Neural progenitor cell (in vitro differentiated cells): Measurements from ENCODE around the gene CBX1. TPM values are rescaled to one million over a fixed set of nuclear protein-coding genes. Genes with fewer than 3 reads are reported as not detected.

Experiments
- DNase-seq: peaks from one replicate; pipeline ENCODE4 v3.0.0-alpha.2; 2016; ENCODE audit warnings: low spot score
- H2AFZ ChIP-seq: fragments of 200-600 bp; sonication (generic); replicated peaks from 2 replicates; pipeline ENCODE4 v1.6.1; 2016; ENCODE audit warnings: antibody characterized with exemption
- H3F3A ChIP-seq: fragments of 200-600 bp; sonication (generic); 2 replicates; pipeline ENCODE4 v1.6.1; 2016; ENCODE audit warnings: antibody characterized with exemption, low read depth
- H3K27ac ChIP-seq: fragments of 200-600 bp; sonication (generic); 2 replicates; pipeline ENCODE4 v1.5.1; 2016; ENCODE audit warnings: mild to moderate bottlenecking
- H3K27me3 ChIP-seq: fragments of 200-600 bp; sonication (generic); 2 replicates; pipeline ENCODE4 v1.6.1; 2016; ENCODE audit warnings: mild to moderate bottlenecking, moderate library complexity
- H3K36me3 ChIP-seq: fragments of 200-600 bp; sonication (generic); 2 replicates; pipeline ENCODE4 v1.5.1; 2016
- H3K4me1 ChIP-seq: fragments of 200-600 bp; sonication (generic); 2 replicates; pipeline ENCODE4 v1.6.1; 2016; ENCODE audit warnings: mixed run types
- H3K4me2 ChIP-seq: fragments of 200-600 bp; sonication (generic); 2 replicates; pipeline ENCODE4 v1.6.1; 2016
- H3K4me3 ChIP-seq: fragments of 200-600 bp; sonication (generic); 2 replicates; pipeline ENCODE4 v1.5.1; 2016
- H3K79me2 ChIP-seq: fragments of 200-600 bp; sonication (generic); 2 replicates; pipeline ENCODE4 v1.6.1; 2016; ENCODE audit warnings: low read depth
- H3K9ac ChIP-seq: fragments of 200-600 bp; sonication (generic); 2 replicates; pipeline ENCODE4 v1.6.1; 2016
- H3K9me3 ChIP-seq: fragments of 200-600 bp; sonication (generic); 2 replicates; pipeline ENCODE4 v1.5.1; 2016; ENCODE audit warnings: low read depth
- H4K20me1 ChIP-seq: fragments of 200-600 bp; sonication (generic); 2 replicates; pipeline ENCODE4 v1.6.1; 2016; ENCODE audit warnings: low read depth
- H3K27ac Mint-ChIP-seq: 3 replicates; pipeline ENCODE4 v1.8.0; 2021; ENCODE audit warnings: mixed read lengths
- H3K27me3 Mint-ChIP-seq: 2 replicates; pipeline ENCODE4 v1.8.0; 2022; ENCODE audit warnings: low read depth, mild to moderate bottlenecking, inconsistent platforms, moderate library complexity, mixed read lengths; ENCODE audit not compliant: insufficient read depth
- H3K36me3 Mint-ChIP-seq: 3 replicates; pipeline ENCODE4 v1.8.0; 2021; ENCODE audit warnings: mixed read lengths
- H3K4me1 Mint-ChIP-seq: 3 replicates; pipeline ENCODE4 v1.8.0; 2021; ENCODE audit warnings: mixed read lengths
- H3K4me3 Mint-ChIP-seq: 3 replicates; pipeline ENCODE4 v1.8.0; 2021; ENCODE audit warnings: mild to moderate bottlenecking, moderate library complexity, mixed read lengths
- H3K9me3 Mint-ChIP-seq: 3 replicates; pipeline ENCODE4 v1.8.0; 2020; ENCODE audit warnings: mixed read lengths
- CTCF ChIP-seq: fragments of 200-600 bp; sonication (generic); IDR thresholded peaks from 2 replicates; pipeline ENCODE4 v1.5.1; 2017; ENCODE audit warnings: antibody characterized with exemption, mild to moderate bottlenecking
- EZH2 ChIP-seq: fragments of 200-600 bp; sonication (generic); IDR thresholded peaks from 2 replicates; pipeline ENCODE4 v1.6.1; 2017; ENCODE audit warnings: antibody characterized with exemption, mild to moderate bottlenecking, moderate library complexity
- EZH2phosphoT487 ChIP-seq: fragments of 200-600 bp; sonication (generic); IDR thresholded peaks from 2 replicates; pipeline ENCODE4 v1.6.1; 2017; ENCODE audit warnings: antibody characterized with exemption
- total RNA-seq: library from RNA; depleted of rRNA; stranded (reverse); fragments of >200 nt; gene quantifications from 2 replicates; pipeline ENCODE4 v1.2.3, GENCODE V29; 2015; ENCODE audit warnings: low replicate concordance

CBX1 gene
- total RNA-seq, 1 donor from 2014 or later, result 208 TPM

DNA sequence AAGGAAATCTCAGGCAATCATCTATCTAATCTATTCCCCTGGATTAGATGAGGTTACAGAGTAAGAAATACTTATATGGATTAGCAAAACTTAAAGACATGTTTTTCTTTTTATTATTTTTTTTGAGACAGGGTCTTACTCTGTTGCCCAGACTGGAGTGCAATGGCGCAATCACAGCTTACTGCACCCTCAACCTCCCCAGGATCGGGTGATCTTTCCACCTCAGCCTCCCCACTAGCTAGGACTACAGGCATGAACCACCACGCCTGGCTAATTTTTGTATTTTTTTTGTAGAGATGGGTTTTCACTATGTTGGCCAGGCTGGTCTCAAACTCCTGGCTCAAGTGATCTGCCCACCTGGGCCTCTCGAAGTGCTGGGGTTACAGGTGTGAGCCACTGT lies 56.4 kb downstream of the CBX1 start:
- no peaks in the 10 kb centered on the region for H3K36me3 ChIP-seq
- H3K4me1 ChIP-seq, result peaks cover 13% of the 10 kb centered on the region
- no peak overlapping the region for H3K9ac ChIP-seq
- H3K27me3 Mint-ChIP-seq, result no peaks in the 10 kb centered on the region
- peaks cover 28% of the 10 kb centered on the region for H3K4me1 Mint-ChIP-seq
- peaks cover 5% of the 10 kb centered on the region for H3K36me3 Mint-ChIP-seq
- H3K27ac ChIP-seq, result no peak overlapping the region
- H3K4me3 ChIP-seq, result no peak overlapping the region
- no peak overlapping the region for H3K4me2 ChIP-seq
- TF ChIP-seq EZH2phosphoT487 (no peak), EZH2 (no peak), CTCF (no peak)
- H3K79me2 ChIP-seq, result peaks cover 32% of the 10 kb centered on the region
- peaks cover 12% of the 10 kb centered on the region for H4K20me1 ChIP-seq
- H2AFZ ChIP-seq, result no peak overlapping the region
- H3K9me3 Mint-ChIP-seq, result no peaks in the 10 kb centered on the region
- H3K9me3 ChIP-seq, result no peaks in the 10 kb centered on the region
- no peak overlapping the region for H3K27ac Mint-ChIP-seq
- peaks cover 12% of the 10 kb centered on the region for H3F3A ChIP-seq
- DNase-seq, result no peak
- H3K27me3 ChIP-seq, result peaks cover under 1% of the 10 kb centered on the region
- no peak overlapping the region for H3K4me3 Mint-ChIP-seq

- peaks cover 21% of the 10 kb centered on the region for H3K4me1 Mint-ChIP-seq
- Histone ChIP-seq H3K27ac (no peak overlapping the region), H2AFZ (no peak overlapping the region), H3K79me2 (peaks cover 17% of the 10 kb centered on the region), H3K4me3 (no peak overlapping the region), H4K20me1 (no peaks in the 10 kb centered on the region), H3K9ac (no peak overlapping the region), H3K27me3 (peaks cover 17% of the 10 kb centered on the region), H3K4me2 (no peak overlapping the region), H3K36me3 (no peaks in the 10 kb centered on the region), H3F3A (peaks cover 6% of the 10 kb centered on the region), H3K9me3 (no peaks in the 10 kb centered on the region), H3K4me1 (peaks cover 5% of the 10 kb centered on the region)
- peaks cover 5% of the 10 kb centered on the region for H3K36me3 Mint-ChIP-seq
- H3K4me3 Mint-ChIP-seq, result no peak overlapping the region
- no peak for TF ChIP-seq CTCF
- no peak for TF ChIP-seq EZH2phosphoT487
- no peak for TF ChIP-seq EZH2
- no peak overlapping the region for H3K27ac Mint-ChIP-seq
- no peak for DNase-seq
- peaks cover 4% of the 10 kb centered on the region for H3K27me3 Mint-ChIP-seq
- H3K9me3 Mint-ChIP-seq, result no peaks in the 10 kb centered on the region
Measured at GRCh38 chr17:48043176-48043575, 58.1 kb downstream of the CBX1 start.

- no peak overlapping the region for H3K27ac Mint-ChIP-seq
- DNase-seq, result no peak
- Histone ChIP-seq H3K27ac (no peak overlapping the region), H2AFZ (no peak overlapping the region), H3K4me1 (peaks cover 3% of the 10 kb centered on the region), H3K9ac (no peak overlapping the region), H3K27me3 (peaks cover 47% of the 10 kb centered on the region), H3K4me3 (no peak overlapping the region), H3K4me2 (no peak overlapping the region), H3K36me3 (no peaks in the 10 kb centered on the region), H4K20me1 (no peaks in the 10 kb centered on the region), H3F3A (peaks cover 10% of the 10 kb centered on the region), H3K79me2 (no peaks in the 10 kb centered on the region), H3K9me3 (no peaks in the 10 kb centered on the region)
- peaks cover 9% of the 10 kb centered on the region for H3K4me1 Mint-ChIP-seq
- H3K9me3 Mint-ChIP-seq, result no peaks in the 10 kb centered on the region
- H3K36me3 Mint-ChIP-seq, result peaks cover 3% of the 10 kb centered on the region
- H3K4me3 Mint-ChIP-seq, result peak overlapping the region; percentile 84
- peaks cover 14% of the 10 kb centered on the region for H3K27me3 Mint-ChIP-seq
- TF ChIP-seq CTCF (no peak), EZH2 (no peak)
Measured at GRCh38 chr17:48038687-48039086, 62.6 kb downstream of the CBX1 start.
